Left lung (tissue), 10 donors: ENCODE results near the gene NSL1. TPM values are rescaled to one million over a fixed set of nuclear protein-coding genes. Genes with fewer than 3 reads are reported as not detected.

ENCODE experiments used
- ATAC-seq: fragments of 200-7000 bp; cut with Tn5 transposase; one replicate; pipeline ENCODE4 v1.9.1; 2020; ENCODE audit warnings: moderate library complexity
- DNase-seq, 4 donors: peaks; one replicate each; pipeline ENCODE4 v3.0.0-alpha.2; 2013 to 2020
- H3K27ac ChIP-seq, 2 donors: fragments of 200-600 bp; sonication (generic) in 1 of 2; one replicate each; pipeline versions ENCODE4 v1.5.0 to v1.8.0; 2020 to 2021
- H3K27me3 ChIP-seq, 2 donors: fragments of 200-600 bp; sonication (generic) in 1 of 2; one replicate each; pipeline versions ENCODE4 v1.5.0 to v1.8.0; 2020 to 2021
- H3K36me3 ChIP-seq, 2 donors: fragments of 200-600 bp; sonication (generic) in 1 of 2; one replicate each; pipeline versions ENCODE4 v1.5.0 to v1.8.0; 2020 to 2021
- H3K4me1 ChIP-seq, 2 donors: fragments of 200-600 bp; one replicate each; pipeline ENCODE4 v1.8.0; 2021
- H3K4me3 ChIP-seq, 2 donors: fragments of 200-600 bp; sonication (generic) in 1 of 2; one replicate each; pipeline versions ENCODE4 v1.5.0 to v1.8.0; 2020 to 2021; ENCODE audit warnings: mild to moderate bottlenecking in 1 of 2
- H3K9me3 ChIP-seq, 2 donors: fragments of 200-600 bp; sonication (generic) in 1 of 2; one replicate each; pipeline versions ENCODE4 v1.5.0 to v1.8.0; 2020 to 2021
- CTCF ChIP-seq, 2 donors: fragments of 200-600 bp; sonication (generic) in 1 of 2; IDR thresholded peaks; one replicate each; pipeline versions ENCODE4 v1.5.0 to v1.8.0; 2021; ENCODE audit warnings: antibody characterized with exemption in 2 of 2
- intact Hi-C, 2 donors: fragments of 100-400 bp; cut with DNase I; formaldehyde crosslinking; loops; one replicate each; pipeline versions ENCODE4 v1.11.2 to v1.14.2; 2022
- polyA plus RNA-seq, 6 donors: library from polyadenylated mRNA; unstranded; fragments of 120-200 nt; gene quantifications; one replicate each; pipeline ENCODE4 v1.2.1, GENCODE V29; 2013; ENCODE audit not compliant: insufficient read length in 6 of 6
- total RNA-seq, 2 donors: library from RNA; stranded (reverse); fragmentation: NEBNext Ultra II Directional; extraction: Animal tissue kit (Norgen Biotek cat#: 25700); gene quantifications; one replicate each; pipeline ENCODE4 v1.2.1, GENCODE V29; 2021
- donor health status: DM: no; HTN: yes; CAD: no.
- donor health status: DM: no; HTN: no; CAD: no.

NSL1 gene
- total and polyA plus RNA-seq, 8 donors = 31.1 to 43.7 (median 41.3) TPM

DNA sequence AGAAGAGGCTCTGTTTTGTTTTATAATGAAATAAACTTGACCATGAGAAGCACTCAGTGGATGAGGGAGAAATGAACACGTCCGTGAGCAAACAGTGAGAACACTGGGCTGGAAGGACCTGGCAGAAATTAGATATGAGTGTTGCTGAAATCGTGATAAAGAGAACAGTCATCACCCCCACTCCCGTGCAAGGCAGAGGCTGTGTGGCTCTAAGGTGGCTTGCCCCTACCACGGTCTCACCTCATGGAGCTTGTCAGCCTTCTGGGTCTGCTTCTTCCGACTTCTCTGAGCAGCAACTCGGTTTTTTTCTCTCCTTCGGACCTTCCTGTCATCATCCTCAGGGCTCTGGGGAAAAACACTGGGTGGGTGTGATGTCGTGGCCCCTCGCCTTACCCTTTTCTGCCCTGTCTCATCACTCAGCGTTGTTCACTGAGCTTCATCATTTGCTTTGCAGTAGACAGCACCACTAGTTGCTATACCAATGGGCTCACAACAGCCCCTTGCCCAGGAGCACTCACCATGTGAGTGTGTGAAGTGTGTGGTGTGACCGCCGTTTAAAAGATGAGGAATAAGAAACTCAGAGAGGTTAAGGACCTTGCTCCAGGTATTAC is 94.8 kb downstream of the NSL1 start:
- H3K9me3 ChIP-seq = no peaks in the 10 kb centered on the region

GRCh38 chr1:212692774-212693644 is 98.6 kb downstream of the NSL1 start:
- Histone ChIP-seq H3K36me3 (peaks cover 0 to 5% of the 10 kb centered on the region in 2 donors), H3K9me3 (no peaks in the 10 kb centered on the region), H3K4me1 (peaks cover 0 to 4% of the 10 kb centered on the region in 2 donors), H3K4me3 (no peak overlapping the region), H3K27ac (no peak overlapping the region), H3K27me3 (peaks cover 0 to 15% of the 10 kb centered on the region in 2 donors)
- intact Hi-C loops = no loop called here
- no peak for TF ChIP-seq CTCF (IDR thresholded peaks at IDR 0.05)
- ATAC-seq (no peak), DNase-seq (no peak)

More for the DNA sequence above, 94.8 kb downstream of the NSL1 start:
- Histone ChIP-seq H3K27ac (no peak overlapping the region), H3K4me3 (no peak overlapping the region), H3K27me3 (peaks cover 0 to 35% of the 10 kb centered on the region in 2 donors), H3K36me3 (peaks cover 0 to 5% of the 10 kb centered on the region in 2 donors), H3K4me1 (peaks cover 4 to 37% of the 10 kb centered on the region in 2 donors)
- intact Hi-C loops = no loop called here
- DNase-seq (no peak), ATAC-seq (no peak)
- TF ChIP-seq CTCF (IDR thresholded peaks at IDR 0.05) = no peak

- ATAC-seq = no peak
- Histone ChIP-seq H3K4me3 (no peak overlapping the region), H3K27ac (no peak overlapping the region), H3K36me3 (peaks cover 0 to 6% of the 10 kb centered on the region in 2 donors), H3K9me3 (no peaks in the 10 kb centered on the region), H3K4me1 (no peaks in the 10 kb centered on the region), H3K27me3 (peaks cover 0 to 15% of the 10 kb centered on the region in 2 donors)
- no peak for DNase-seq
- intact Hi-C loops = no loop called here
- TF ChIP-seq CTCF (IDR thresholded peaks at IDR 0.05) = no peak
These were observed 100.0 kb downstream of the NSL1 start for GRCh38 chr1:212691561-212692071.

DNA sequence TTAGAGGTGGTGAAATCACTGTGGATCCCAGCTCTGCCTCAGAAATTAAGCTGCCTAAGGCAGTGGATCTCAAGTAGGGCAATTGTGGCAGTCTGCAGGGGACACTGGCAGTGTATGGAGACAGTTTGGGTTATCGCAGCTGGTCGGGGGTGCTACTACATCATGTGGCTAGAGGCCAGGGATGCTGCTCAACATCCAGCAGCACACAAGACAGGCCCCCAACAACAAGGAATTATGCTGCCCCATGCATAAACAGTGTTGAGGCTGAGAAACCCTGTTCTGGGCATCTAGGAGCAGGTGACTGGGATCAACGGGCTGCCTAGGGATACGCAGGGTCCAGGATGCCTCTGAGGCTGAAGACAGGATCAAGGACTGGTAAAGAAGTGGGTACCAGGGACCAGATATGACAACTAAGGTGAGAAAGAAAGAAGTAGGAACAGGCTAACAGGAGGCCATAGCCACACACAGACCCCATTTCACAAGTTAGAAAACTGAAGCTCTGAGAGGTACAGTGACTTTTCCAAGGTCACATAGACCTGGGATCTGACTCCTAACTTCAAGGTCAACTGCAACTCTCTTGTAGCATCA is 100.7 kb downstream of the NSL1 start:
- H3K27me3 ChIP-seq = peaks cover 0 to 13% of the 10 kb centered on the region in 2 donors
- TF ChIP-seq CTCF (IDR thresholded peaks at IDR 0.05) = no peak
- no peak overlapping the region for H3K4me3 ChIP-seq
- DNase-seq = no peak
- H3K4me1 ChIP-seq = no peaks in the 10 kb centered on the region
- H3K9me3 ChIP-seq = no peaks in the 10 kb centered on the region
- H3K27ac ChIP-seq = no peak overlapping the region
- ATAC-seq = no peak
- intact Hi-C loops = no loop called here
- H3K36me3 ChIP-seq = peaks cover 0 to 12% of the 10 kb centered on the region in 2 donors
